ENCODE measurements around the gene ZNF10. TPM values are rescaled to one million over a fixed set of nuclear protein-coding genes. Genes with fewer than 3 reads are reported as not detected.

ZNF10 gene
- polyA plus RNA-seq, 1 donor (not counting 4 experiments of a cell fraction or from before 2014, with no cell fraction given), result 6.3 TPM

DNA sequence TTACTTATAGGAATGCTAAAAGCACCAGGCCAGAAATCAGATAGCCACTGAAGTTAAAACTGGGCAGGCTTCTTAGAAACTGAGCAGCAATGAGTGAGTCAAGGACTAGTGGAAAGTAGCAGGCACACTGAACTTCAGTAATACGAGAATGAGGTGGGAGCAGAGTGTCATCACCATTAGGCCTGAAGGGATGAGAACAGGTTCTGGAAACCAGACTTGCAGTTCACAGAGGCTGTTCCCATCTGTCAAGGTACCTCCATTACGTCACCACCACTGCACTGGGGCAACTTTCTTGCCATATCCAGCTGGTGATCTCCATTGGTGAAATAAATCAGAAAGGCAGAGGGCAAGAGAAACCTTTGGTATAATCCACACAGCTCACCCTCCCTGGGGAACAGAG, 15.6 kb downstream of the ZNF10 start:
- Histone ChIP-seq H3K27me3 (ENCODE audit: control insufficient read depth, extremely low read depth, insufficient read depth, low read length) (no peaks in the 10 kb centered on the region), H3K27ac (ENCODE audit: control insufficient read depth, insufficient read depth, low read length) (no peak overlapping the region), H3K4me1 (ENCODE audit: control insufficient read depth, extremely low read depth, insufficient read depth, low read length) (no peaks in the 10 kb centered on the region), H3K4me2 (ENCODE audit: control insufficient read depth, extremely low read depth, insufficient read depth, low read depth, low read length) (no peak overlapping the region), H3K9ac (ENCODE audit: control insufficient read depth, extremely low read depth, insufficient read depth, low read length) (no peak overlapping the region), H3K9me1 (ENCODE audit: control insufficient read depth, extremely low read depth, insufficient read depth, low read length) (no peaks in the 10 kb centered on the region), H2AFZ (ENCODE audit: control insufficient read depth, low read length) (no peak overlapping the region), H3K4me3 (ENCODE audit: control insufficient read depth in 2 of 3, extremely low read depth in 1 of 3, insufficient read depth in 2 of 3, low read depth in 1 of 3, low read length in 3 of 3) (no peak overlapping the region), H4K20me1 (ENCODE audit: control insufficient read depth, extremely low read depth, insufficient read depth, low read length) (no peaks in the 10 kb centered on the region), H3K36me3 (ENCODE audit: control insufficient read depth in 2 of 2, extremely low read depth in 1 of 2, insufficient read depth in 2 of 2, low read length in 2 of 2) (peaks cover 0 to 9% of the 10 kb centered on the region in 2 experiments), H3K9me3 (ENCODE audit: control insufficient read depth, low read depth, low read length) (peaks cover 4% of the 10 kb centered on the region), H3K79me2 (ENCODE audit: control insufficient read depth, insufficient read depth, low read length) (no peaks in the 10 kb centered on the region)
- dilution Hi-C loops (cut with MboI; ENCODE audit: extremely low pct_ligation_motif_present, low sequenced_read_pairs), result no loop called here
- no peak for TF ChIP-seq EZH2 (IDR thresholded peaks at IDR 0.05; ENCODE audit: low read length)
- TF ChIP-seq, protein P1, sequence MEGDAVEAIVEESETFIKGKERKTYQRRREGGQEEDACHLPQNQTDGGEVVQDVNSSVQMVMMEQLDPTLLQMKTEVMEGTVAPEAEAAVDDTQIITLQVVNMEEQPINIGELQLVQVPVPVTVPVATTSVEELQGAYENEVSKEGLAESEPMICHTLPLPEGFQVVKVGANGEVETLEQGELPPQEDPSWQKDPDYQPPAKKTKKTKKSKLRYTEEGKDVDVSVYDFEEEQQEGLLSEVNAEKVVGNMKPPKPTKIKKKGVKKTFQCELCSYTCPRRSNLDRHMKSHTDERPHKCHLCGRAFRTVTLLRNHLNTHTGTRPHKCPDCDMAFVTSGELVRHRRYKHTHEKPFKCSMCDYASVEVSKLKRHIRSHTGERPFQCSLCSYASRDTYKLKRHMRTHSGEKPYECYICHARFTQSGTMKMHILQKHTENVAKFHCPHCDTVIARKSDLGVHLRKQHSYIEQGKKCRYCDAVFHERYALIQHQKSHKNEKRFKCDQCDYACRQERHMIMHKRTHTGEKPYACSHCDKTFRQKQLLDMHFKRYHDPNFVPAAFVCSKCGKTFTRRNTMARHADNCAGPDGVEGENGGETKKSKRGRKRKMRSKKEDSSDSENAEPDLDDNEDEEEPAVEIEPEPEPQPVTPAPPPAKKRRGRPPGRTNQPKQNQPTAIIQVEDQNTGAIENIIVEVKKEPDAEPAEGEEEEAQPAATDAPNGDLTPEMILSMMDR (optimal IDR thresholded peaks at IDR 0.05 in 1 of 3, IDR thresholded peaks at IDR 0.05 in 1 of 3, conservative IDR thresholded peaks at IDR 0.05 in 1 of 3; ENCODE audit: extremely low read depth in 1 of 3, insufficient read depth in 2 of 3, low read length in 3 of 3), result no peak
- no peak for FAIRE-seq
- no peak for DNase-seq (ENCODE audit: low read depth, low spot score)

GRCh38 chr12:133156125-133156690, 25.8 kb downstream of the ZNF10 start:
- no peak for FAIRE-seq
- H3K9me3 ChIP-seq (ENCODE audit: control insufficient read depth, low read depth, low read length), result peaks cover 22% of the 10 kb centered on the region
- DNase-seq (ENCODE audit: low read depth, low spot score), result no peak
- no peak overlapping the region for H2AFZ ChIP-seq (ENCODE audit: control insufficient read depth, low read length)
- H4K20me1 ChIP-seq (ENCODE audit: control insufficient read depth, extremely low read depth, insufficient read depth, low read length), result no peaks in the 10 kb centered on the region
- no peak overlapping the region for H3K9ac ChIP-seq (ENCODE audit: control insufficient read depth, extremely low read depth, insufficient read depth, low read length)
- no peaks in the 10 kb centered on the region for H3K4me1 ChIP-seq (ENCODE audit: control insufficient read depth, extremely low read depth, insufficient read depth, low read length)
- H3K36me3 ChIP-seq (ENCODE audit: control insufficient read depth in 2 of 2, extremely low read depth in 1 of 2, insufficient read depth in 2 of 2, low read length in 2 of 2), result peaks cover 0 to 13% of the 10 kb centered on the region in 2 experiments
- dilution Hi-C loops (cut with MboI; ENCODE audit: extremely low pct_ligation_motif_present, low sequenced_read_pairs), result no loop called here
- no peak overlapping the region for H3K4me3 ChIP-seq (ENCODE audit: control insufficient read depth in 2 of 3, extremely low read depth in 1 of 3, insufficient read depth in 2 of 3, low read depth in 1 of 3, low read length in 3 of 3)
- H3K27ac ChIP-seq (ENCODE audit: control insufficient read depth, insufficient read depth, low read length), result no peak overlapping the region
- no peaks in the 10 kb centered on the region for H3K79me2 ChIP-seq (ENCODE audit: control insufficient read depth, insufficient read depth, low read length)
- H3K9me1 ChIP-seq (ENCODE audit: control insufficient read depth, extremely low read depth, insufficient read depth, low read length), result no peaks in the 10 kb centered on the region
- TF ChIP-seq, protein P1 (optimal IDR thresholded peaks at IDR 0.05 in 1 of 3, IDR thresholded peaks at IDR 0.05 in 1 of 3, conservative IDR thresholded peaks at IDR 0.05 in 1 of 3; ENCODE audit: extremely low read depth in 1 of 3, insufficient read depth in 2 of 3, low read length in 3 of 3), result no peak
- TF ChIP-seq EZH2 (IDR thresholded peaks at IDR 0.05; ENCODE audit: low read length), result no peak
- no peak overlapping the region for H3K4me2 ChIP-seq (ENCODE audit: control insufficient read depth, extremely low read depth, insufficient read depth, low read depth, low read length)
- no peaks in the 10 kb centered on the region for H3K27me3 ChIP-seq (ENCODE audit: control insufficient read depth, extremely low read depth, insufficient read depth, low read length)
